HG03108 (cell line): ENCODE data around the gene COG1.
"Not testable (repeated sequence)": the region's sequence is repeated elsewhere in the genome, so short reads cannot be mapped to it uniquely, and the experiment has no call there.

Source experiments
- ATAC-seq: cut with Tn5 transposase; IDR thresholded peaks from one replicate; pipeline ENCODE4 v1.9.1; 2021; ENCODE audit warnings: moderate library complexity; ENCODE audit not compliant: unreplicated experiment

The COG1 gene, protein sequence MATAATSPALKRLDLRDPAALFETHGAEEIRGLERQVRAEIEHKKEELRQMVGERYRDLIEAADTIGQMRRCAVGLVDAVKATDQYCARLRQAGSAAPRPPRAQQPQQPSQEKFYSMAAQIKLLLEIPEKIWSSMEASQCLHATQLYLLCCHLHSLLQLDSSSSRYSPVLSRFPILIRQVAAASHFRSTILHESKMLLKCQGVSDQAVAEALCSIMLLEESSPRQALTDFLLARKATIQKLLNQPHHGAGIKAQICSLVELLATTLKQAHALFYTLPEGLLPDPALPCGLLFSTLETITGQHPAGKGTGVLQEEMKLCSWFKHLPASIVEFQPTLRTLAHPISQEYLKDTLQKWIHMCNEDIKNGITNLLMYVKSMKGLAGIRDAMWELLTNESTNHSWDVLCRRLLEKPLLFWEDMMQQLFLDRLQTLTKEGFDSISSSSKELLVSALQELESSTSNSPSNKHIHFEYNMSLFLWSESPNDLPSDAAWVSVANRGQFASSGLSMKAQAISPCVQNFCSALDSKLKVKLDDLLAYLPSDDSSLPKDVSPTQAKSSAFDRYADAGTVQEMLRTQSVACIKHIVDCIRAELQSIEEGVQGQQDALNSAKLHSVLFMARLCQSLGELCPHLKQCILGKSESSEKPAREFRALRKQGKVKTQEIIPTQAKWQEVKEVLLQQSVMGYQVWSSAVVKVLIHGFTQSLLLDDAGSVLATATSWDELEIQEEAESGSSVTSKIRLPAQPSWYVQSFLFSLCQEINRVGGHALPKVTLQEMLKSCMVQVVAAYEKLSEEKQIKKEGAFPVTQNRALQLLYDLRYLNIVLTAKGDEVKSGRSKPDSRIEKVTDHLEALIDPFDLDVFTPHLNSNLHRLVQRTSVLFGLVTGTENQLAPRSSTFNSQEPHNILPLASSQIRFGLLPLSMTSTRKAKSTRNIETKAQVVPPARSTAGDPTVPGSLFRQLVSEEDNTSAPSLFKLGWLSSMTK

DNA sequence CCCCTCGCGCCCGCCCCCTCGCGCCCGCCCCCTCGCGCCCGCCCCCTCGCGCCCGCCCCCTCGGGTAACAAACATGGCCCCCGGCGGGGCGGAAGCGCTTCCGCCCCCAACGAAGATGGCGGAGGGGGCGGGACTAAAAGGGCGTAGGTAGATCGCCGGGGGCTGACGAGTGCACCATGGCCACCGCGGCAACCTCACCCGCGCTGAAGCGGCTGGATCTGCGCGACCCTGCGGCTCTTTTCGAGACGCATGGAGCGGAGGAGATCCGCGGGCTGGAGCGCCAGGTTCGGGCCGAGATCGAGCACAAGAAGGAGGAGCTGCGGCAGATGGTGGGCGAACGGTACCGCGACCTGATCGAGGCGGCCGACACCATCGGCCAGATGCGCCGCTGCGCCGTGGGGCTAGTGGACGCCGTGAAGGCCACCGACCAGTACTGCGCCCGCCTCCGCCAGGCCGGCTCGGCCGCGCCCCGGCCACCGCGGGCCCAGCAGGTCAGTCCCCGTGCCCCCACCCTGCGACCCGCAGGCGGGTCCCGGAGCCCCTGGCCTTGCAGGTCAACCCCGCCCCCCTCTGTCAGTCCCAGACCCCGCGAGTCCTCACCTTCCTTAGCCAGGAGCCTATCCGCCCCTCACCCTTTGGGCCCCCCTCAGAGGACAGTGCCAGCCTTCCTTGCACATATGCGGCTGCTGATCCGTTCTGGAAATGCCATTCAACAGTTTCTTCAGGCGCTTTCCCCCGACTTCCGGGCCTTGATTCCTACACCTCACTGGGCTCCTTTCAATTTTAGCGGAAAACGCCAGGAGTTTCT lies at the start of gene COG1:
TSS of gene COG1 (plus strand) at position 162 of the 808 bp plus-strand sequence. CDS start at position 177, 15 bp downstream.
- ATAC-seq, result peak; percentile 57

DNA sequence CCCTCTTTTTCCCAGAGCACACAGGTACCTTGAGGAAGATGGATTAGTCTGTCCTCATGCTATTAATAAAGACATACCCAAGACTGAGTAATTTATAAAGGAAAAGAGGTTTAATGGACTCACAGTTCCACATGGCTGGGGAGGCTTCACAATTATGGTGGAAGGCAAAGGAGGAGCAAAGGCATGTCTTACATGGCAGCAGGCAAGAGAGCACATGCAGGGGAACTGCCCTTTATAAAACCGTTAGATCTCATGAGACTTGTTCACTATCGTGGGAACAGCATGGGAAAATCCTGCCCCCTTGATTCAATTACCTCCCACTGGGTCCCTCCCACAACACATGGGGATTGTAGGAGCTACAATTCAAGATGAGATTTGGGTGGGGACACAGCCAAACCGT lies 48.6 kb upstream of the COG1 start:
- ATAC-seq, result not testable (repeated sequence)

DNA sequence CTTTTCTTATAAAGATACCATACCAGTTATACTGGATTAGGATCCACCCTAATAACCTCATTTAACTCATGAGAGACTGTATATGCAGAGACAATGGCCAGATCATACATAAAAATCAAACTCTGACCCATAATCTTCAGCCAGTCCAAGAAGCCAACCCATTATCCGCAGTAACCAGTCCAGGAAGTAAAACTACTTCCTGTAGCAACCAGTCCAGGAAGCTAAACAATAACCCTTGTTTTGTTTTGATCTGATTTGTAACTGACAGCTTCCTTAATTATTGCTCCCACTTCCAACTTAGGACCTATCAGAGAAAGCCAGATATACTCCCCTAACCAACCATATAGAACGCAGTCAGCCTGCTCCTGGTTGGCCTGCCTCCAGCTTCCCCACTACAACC lies 47.2 kb upstream of the COG1 start:
- no peak for ATAC-seq

DNA sequence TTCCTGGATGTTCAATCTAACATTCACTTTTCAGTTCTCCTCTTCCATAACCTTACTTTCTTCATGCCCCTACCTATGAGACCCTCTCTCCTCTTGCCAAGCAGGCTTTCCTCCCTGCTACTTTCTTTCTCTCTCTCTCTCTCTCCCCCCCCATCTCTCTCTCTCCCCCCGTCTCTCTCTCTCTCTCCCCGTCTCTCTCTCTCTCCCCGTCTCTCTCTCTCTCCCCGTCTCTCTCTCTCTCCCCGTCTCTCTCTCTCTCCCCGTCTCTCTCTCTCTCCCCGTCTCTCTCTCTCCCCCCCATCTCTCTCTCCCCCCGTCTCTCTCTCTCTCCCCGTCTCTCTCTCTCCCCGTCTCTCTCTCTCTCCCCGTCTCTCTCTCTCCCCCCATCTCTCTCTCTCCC lies 45.1 kb upstream of the COG1 start:
- not testable (repeated sequence) for ATAC-seq

DNA sequence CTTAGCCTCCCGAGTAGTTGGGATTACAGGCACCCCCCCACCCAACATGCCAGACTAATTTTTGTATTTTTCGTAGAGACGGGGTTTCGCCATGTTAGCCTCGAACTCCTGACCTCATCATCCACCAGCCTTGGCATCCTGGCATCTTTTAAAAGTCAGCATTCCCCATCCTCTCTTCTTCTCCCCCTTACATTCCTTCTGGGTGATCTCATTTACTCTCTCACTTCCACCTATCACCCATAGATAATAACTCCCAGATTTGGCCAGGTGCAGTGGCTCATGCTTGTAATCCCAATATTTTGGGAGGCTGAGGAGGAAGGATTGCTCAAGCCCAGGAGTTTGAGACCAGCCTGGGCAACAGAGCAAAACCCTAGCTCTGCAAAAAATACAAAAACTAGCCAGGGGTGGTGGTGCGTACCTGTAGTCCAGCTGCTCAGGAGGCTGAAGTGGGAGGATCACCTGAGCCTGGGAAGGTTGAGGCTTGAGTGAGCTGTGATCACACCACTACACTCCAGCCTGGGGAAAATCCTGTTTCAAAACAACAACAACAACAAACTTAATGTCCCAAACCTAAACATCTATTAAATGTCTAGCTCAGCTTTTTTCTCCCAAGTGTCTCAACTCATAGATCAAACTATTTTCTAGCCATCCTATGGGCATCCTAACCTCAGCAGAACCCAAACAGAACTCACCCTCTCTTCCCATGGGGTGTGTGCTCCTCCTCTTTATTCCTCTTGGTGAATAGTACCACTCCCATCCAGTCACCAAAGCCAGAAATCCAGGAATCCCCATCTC lies 44.1 kb upstream of the COG1 start:
- no peak for ATAC-seq

DNA sequence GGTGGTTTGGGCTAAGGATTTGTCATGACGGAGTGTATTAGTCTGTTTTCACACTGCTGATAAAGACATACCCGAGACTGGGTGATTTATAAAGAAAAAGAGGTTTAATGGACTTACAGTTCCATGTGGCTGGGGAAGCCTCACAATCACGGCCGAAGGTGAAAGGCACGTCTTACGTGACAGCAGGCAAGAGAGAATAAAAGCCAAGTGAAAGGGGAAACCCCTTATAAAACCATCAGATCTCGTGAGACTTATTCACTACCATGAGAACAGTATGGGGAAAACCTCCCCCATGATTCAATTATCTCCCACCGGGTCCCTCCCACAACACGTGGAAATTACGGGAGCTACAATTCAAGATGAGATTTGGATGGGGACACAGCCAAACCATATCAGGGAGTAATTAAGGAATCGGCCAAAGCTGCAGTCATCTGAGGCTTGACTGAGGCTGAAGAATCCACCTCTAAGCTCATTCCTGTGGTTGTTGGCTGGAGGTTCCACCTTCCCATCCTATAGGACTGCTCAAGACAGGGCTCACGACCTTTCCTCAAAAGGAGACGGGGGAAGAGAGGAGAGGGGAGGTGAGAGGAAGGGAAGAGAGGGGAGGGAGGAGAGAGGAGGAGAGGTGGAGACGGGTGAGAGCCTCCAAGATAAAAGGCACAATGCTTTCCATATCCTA lies 42.1 kb upstream of the COG1 start:
- ATAC-seq, result not testable (repeated sequence)

DNA sequence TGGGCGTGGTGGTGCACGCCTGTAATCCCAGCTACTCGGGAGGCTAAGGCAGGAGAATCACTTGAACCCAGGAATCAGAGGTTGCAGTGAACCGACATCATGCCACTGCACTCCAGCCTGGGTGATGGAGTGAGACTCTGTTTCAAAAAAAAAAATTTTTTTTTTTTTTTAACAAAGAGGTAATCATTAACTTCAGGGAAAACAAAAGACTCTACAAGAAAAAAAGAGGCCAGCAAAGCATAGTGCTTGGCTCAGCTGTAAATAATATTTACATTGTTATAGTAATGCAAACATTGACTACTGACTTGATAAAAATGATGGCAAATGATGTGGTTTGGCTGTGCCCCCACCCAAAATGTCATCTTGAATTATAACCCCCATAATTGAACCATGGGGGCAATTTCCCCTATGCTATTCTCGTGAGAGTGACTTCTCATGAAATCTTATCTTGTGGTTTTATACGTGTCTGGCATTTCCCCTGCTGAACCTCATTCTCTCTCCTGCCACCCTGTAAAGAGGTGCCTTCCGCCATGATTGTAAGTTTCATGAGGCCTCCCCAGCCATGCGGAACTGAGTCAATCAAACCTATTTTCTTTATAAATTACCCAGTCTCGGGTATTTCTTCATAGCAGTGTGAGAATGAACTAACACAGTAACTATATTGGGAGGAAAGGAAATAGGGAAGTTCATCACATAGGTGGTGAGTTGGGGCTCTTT lies 40.8 kb upstream of the COG1 start:
- ATAC-seq, result no peak

DNA sequence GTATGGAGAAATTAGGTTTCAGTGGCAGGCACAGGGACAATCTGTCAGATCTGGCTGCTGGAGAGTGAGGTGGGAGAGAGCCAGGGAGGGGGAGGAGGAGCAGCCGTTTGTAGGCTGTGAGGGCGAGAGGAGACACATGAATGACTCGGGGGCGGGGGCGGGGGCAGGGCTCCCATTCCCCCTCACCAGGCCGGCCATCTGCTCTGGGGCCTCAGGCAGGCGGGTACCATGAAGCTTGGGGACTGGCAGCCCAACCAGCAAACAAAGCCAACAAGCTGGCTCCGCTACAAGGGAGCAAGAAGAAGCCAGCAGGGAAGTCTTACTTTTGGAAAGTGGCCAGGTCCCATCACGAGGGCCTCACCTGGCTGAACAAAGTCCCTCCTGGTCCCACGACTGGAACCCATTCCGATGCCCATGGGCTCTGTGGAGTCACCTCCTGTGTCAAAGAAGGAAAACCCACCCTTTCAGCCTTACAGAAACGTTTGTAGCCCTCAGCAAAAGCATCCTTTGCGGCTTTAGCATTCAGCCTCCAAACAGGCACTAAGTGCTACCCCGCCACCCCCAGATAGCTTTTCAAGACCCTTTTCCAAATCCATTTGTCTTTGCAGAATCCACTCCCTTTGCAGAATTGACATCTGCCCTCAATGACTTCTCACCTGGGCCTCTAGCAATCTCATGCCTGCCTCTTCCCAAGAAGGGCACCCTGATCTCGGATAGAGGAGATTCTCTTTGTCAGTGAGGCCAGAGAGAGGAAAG lies 37.3 kb upstream of the COG1 start:
- ATAC-seq, result no peak

DNA sequence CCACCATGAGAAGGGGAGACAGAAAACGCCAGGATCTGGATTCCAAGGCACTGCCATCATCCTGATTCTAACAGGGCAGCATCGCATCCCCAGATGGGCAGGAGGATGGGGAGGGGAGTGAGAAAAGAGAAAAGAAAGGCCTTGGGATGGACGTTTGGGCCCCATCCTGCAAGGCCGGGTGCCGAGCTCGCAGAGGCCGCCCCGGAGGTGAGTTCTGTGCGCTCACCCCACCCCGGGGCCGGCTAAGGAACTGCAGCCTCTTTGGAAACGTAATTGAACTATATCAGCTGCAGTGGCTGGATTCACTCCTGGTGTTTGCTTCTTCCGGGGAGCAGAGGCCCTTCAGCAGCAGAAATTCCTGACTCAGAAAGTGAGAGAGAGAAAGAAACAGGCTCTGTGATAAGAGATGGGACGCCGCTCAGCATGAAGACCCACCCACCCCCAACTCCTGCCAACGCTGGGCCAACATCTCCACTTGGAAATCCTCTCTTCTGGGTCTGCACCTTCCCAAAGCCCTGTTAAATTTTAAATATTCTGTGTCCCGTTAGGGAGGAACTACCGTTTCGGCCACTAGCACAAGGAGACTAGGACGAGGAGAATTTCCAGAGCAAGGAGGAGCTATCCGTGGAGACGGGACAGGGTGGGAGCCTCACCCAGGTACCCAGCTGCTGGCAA lies 36.6 kb upstream of the COG1 start:
- peak; percentile 58 for ATAC-seq

DNA sequence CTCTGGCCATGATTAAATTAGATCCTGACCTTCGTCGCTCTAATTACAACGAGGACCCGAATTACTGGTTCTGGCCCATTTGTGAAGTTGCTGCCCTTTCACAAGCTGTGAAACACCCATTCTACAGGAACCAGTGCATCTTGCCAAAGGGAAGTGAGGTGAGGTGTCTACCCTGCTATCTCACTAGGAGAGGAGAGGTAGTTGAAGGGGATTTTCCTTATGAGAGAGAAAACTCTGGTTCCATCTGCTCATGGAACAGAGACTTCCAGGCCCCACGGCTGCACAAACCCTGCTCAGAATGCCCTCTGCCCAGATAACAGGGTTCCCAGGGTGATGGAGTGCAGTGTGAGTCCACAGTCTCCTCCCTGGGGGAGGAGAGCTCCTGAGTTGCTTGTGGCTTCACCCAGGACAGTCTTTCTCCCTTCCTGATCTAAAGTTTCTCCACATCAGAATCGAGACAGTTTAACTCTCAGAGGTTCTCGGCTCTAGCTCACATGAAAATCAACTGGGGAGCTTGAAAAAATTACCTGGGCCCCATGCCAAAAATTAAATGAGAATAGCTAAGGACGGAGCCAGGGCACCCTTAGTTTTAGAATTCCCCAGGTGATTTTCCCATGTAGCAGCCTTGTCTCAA lies 35.9 kb upstream of the COG1 start:
- no peak for ATAC-seq

DNA sequence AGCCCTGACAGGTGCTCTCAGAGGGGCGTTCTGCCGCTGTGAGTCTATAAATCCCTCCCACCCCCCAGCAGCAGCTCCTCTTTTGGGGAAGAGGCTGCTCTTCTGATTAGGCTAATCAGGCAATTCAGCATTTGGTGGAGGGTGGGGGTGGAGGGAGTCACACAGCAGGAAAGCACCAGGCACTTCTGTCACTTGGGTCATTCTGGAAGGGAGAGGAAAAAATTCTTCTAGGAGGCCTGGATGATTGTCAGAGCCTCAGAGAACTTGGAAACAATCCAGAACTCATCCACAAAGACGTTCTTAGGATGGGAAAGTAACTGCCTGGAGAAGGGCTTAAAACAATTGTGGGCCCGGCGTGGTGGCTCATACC lies 35.3 kb upstream of the COG1 start:
- ATAC-seq, result no peak

DNA sequence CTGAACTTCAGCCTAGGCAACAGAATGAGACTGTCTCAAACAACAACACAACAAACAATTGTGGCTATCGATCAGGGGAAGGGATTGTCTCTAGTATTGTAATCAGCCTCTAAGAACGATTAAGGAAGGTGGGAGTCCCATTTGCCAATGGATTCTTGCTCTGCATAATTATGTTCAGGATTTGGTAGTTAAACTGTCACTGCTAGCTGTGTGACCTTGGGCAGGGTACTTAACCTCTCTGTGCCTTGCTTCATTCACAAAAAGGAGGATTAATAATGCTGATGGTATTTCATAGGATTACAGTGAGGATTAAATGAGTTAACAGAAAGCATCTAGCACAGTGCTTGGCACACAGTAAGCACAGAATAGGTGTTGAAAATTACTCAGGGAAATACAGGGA lies 34.7 kb upstream of the COG1 start:
- ATAC-seq, result no peak

DNA sequence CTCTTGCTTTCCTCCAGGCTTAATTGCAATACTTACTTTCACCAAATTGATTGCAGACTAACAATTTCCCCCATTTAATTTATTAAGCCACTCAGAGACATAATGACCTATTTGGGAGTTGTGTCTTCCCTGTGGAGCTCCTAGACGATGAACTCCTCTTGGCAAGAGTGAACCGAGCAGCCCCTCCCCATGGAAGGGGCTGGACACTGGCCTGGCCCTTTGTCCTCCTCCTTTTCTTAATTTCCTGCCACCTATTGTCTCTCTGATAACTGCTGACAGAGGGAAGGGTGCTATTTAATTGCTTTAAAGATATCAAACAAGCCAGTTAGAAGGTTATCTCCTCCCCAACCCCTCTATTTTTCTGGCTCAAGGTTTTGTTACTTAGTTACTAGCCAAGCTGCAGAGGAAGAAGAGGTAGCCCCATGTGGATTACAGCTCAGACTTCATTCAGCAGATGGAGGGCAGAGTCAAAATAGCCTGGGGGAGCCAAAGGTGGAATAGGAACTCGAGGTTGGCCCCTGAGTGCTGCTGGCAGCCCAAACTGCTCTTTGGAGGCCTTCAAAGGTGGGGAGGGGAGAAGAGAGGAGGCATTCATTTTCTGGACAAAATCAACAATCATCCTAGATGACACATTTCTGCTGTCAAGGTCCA lies 31.8 kb upstream of the COG1 start:
- ATAC-seq, result no peak

DNA sequence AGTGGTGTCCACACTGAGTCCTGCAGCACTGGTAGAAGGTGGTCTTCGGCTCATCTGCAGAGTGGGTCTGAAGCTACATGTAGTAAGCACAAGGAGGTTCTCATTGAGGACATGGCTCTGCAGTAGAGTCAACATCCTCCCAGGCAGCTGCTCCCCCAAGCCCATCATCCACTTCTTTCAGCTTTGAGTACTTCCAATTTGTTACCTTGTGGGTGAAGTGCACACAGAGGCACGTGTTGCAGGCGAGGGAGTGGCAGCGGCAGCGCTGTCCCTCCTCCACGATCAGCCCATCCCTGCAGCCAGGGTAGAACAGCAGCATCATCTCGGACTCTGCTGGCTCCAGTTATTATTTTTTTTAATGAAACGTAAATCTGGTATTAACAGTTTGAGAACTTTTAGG lies 29.8 kb upstream of the COG1 start:
- no peak for ATAC-seq

DNA sequence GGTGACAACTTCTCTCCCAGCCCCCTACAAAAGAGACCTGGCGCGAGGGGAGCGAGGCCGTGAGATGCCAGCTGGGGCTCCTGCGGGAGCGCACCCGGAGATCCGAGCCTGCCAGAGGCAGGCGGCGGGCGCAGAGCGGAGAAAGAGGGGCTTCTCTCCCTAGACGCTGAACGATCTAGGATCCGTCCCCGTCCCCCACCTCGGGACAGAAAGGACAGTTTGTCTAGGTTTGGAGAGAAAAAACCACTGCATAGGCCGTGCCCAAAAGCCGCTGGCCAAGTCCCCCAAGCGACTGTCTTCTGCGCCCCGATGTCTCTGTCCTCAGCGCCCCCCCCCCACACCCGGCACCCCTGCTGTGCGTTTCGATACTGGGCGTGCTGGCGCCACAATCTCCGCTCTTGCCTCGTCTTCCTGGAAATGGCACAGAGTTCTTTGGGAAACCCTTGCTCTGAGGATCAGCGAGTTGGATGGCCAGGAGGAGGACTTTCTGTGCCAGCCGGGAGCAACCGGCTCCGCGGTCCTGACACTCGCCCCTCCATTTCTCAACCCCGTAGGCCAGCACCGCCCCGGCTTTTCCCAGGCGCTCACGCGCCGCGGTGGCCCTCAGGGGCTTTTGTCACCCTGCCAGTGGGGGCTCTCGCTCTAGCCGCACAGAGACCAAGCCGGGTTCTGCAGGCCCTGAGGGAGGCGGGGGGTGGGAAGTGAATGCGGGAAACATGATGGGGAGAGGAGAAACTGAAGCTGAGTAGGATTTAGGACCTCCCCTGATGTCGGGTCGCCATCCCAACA lies 27.0 kb upstream of the COG1 start:
- ATAC-seq, result no peak
